A673 (cell line): ENCODE measurements around the gene KCNK17. TPM values are rescaled to one million over a fixed set of nuclear protein-coding genes. Genes with fewer than 3 reads are reported as not detected.

Experiments used
- BruUV-seq: library from RNA; stranded (reverse); fragments of 400-500 nt; replicated peaks from 2 replicates; lab custom pipeline; 2021; lab: Mats Ljungman, UMichigan
- CTCF ChIA-PET: fragments of 300-600 bp; sonication (Branson Sonifier 250); formaldehyde crosslinking; loops from one replicate; lab custom pipeline; 2022; ENCODE audit warnings: antibody characterized with exemption; lab: Charles Lee
- POLR2A ChIA-PET: fragments of 300-600 bp; sonication (Branson Sonifier 250); formaldehyde crosslinking; loops from one replicate; lab custom pipeline; 2022; ENCODE audit warnings: antibody characterized with exemption; ENCODE audit not compliant: low non-redundant PET; lab: Charles Lee
- DNase-seq: peaks from one replicate; pipeline ENCODE4 v3.0.0-alpha.2; 2015; ENCODE audit warnings: low spot score
- H3K27ac ChIP-seq: fragments of 200-600 bp; sonication (generic); 2 replicates; pipeline ENCODE4 v1.5.1; 2016; ENCODE audit warnings: mixed run types, low read depth, mild to moderate bottlenecking, mixed read lengths, antibody characterized with exemption, low read length; ENCODE audit not compliant: poor library complexity, severe bottlenecking
- H3K27me3 ChIP-seq: fragments of 200-600 bp; sonication (generic); replicated peaks from 2 replicates; pipeline ENCODE4 v1.6.1; 2017; ENCODE audit warnings: mixed run types, low read depth, mild to moderate bottlenecking, mixed read lengths, antibody characterized with exemption, low read length; ENCODE audit not compliant: insufficient read depth, poor library complexity
- H3K36me3 ChIP-seq: fragments of 200-600 bp; sonication (generic); 2 replicates; pipeline ENCODE4 v1.6.1; 2016; ENCODE audit warnings: mixed run types, mild to moderate bottlenecking, mixed read lengths, antibody characterized with exemption, low read length; ENCODE audit not compliant: insufficient read depth, poor library complexity, severe bottlenecking
- H3K4me1 ChIP-seq: fragments of 200-600 bp; sonication (generic); 2 replicates; pipeline ENCODE4 v1.6.1; 2017; ENCODE audit warnings: mixed run types, mild to moderate bottlenecking, mixed read lengths, antibody characterized with exemption, low read length; ENCODE audit not compliant: insufficient read depth, poor library complexity, severe bottlenecking
- H3K4me3 ChIP-seq: fragments of 200-600 bp; sonication (generic); 2 replicates; pipeline ENCODE4 v1.5.1; 2016; ENCODE audit warnings: low read depth, mixed run types, mild to moderate bottlenecking, mixed read lengths, low read length; ENCODE audit not compliant: poor library complexity, severe bottlenecking
- H3K9me3 ChIP-seq: fragments of 200-600 bp; sonication (generic); 2 replicates; pipeline ENCODE4 v1.6.1; 2016; ENCODE audit warnings: mixed run types, low read depth, mild to moderate bottlenecking, mixed read lengths, antibody characterized with exemption, low read length; ENCODE audit not compliant: poor library complexity, severe bottlenecking
- CTCF ChIP-seq: fragments of 300-800, 200-600 bp; sonication (generic); conservative IDR thresholded peaks from 2 replicates; pipeline ENCODE4 v1.5.1; 2017; ENCODE audit warnings: low read depth, mild to moderate bottlenecking, antibody characterized with exemption, low read length, moderate library complexity, mixed read lengths
- EZH2 ChIP-seq: fragments of 200-600 bp; sonication (generic); IDR thresholded peaks from 2 replicates; pipeline ENCODE4 v1.6.1; 2017; ENCODE audit warnings: borderline replicate concordance, low read depth, mild to moderate bottlenecking, mixed read lengths, antibody characterized with exemption, low read length; ENCODE audit not compliant: poor library complexity, severe bottlenecking
- intact Hi-C: fragments of 100-400 bp; cut with micrococcal nuclease; formaldehyde crosslinking; loops from one replicate; pipeline ENCODE4 v1.10.0; 2022; ENCODE audit not compliant: unreplicated experiment
- total RNA-seq: library from RNA; stranded (reverse); gene quantifications from 2 replicates; pipeline ENCODE4 v1.2.3, GENCODE V29; 2021

Gene KCNK17
- total RNA-seq, 1 experiment from 2014 or later = not detected

GRCh38 chr6:39279539-39279938 lies 34.7 kb downstream of the KCNK17 start:
- H3K36me3 ChIP-seq = no peaks in the 10 kb centered on the region
- no peak for DNase-seq
- H3K4me1 ChIP-seq = no peaks in the 10 kb centered on the region
- H3K27ac ChIP-seq = no peak overlapping the region
- H3K27me3 ChIP-seq = peaks cover 34% of the 10 kb centered on the region
- POLR2A ChIA-PET = no interaction called here
- CTCF ChIA-PET = no interaction called here
- TF ChIP-seq CTCF (no peak), EZH2 (no peak)
- intact Hi-C loops = no loop called here
- no peak overlapping the region for H3K4me3 ChIP-seq
- BruUV-seq = no TSS peak
- H3K9me3 ChIP-seq = no peaks in the 10 kb centered on the region

DNA sequence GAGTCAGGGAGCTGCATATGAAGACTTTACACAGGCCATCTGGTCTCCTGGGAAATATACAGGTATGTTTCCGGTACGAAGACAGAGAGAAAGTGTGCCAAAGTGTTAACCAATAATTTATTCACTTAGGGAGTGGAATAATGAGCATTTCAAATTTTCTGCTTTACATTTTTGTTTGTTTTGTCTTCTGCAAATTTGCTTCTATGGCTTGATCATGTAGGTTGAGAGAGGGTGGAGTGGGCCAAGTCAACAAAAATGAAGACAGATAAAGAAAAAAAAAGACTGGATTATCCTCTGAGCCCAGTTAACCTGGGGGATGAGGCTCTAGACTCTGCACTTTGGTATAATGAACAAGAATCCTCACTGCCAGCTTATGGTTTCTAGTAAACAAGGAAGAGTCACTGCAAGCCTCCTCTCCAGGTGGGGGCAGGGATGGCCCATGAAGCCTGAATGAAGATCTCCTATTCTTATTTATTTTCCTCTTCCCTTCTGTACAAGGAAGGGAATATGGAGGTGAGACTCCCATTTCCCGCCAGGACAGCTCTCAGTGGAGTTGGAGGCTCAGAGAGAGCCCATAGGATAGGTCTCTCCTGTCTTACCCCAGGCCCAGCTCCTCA lies 37.7 kb downstream of the KCNK17 start:
- Histone ChIP-seq H3K9me3 (no peaks in the 10 kb centered on the region), H3K27ac (no peak overlapping the region), H3K4me1 (no peaks in the 10 kb centered on the region), H3K4me3 (no peak overlapping the region), H3K36me3 (no peaks in the 10 kb centered on the region), H3K27me3 (peaks cover 26% of the 10 kb centered on the region)
- CTCF ChIA-PET = no interaction called here
- POLR2A ChIA-PET = interaction anchor here (0.6 kb wide), 1 partner anchor 219 kb away, joined by 5 read pairs; no protein-coding TSS in a partner anchor
- TF ChIP-seq CTCF (no peak), EZH2 (no peak)
- BruUV-seq = no TSS peak
- intact Hi-C loops = no loop called here
- DNase-seq = no peak

- no peak overlapping the region for H3K4me3 ChIP-seq
- H3K4me1 ChIP-seq = no peaks in the 10 kb centered on the region
- peaks cover 19% of the 10 kb centered on the region for H3K27me3 ChIP-seq
- no TSS peak for BruUV-seq
- CTCF ChIA-PET = no interaction called here
- H3K9me3 ChIP-seq = no peaks in the 10 kb centered on the region
- intact Hi-C loops = no loop called here
- no peak overlapping the region for H3K27ac ChIP-seq
- POLR2A ChIA-PET = no interaction called here
- DNase-seq = no peak
- no peaks in the 10 kb centered on the region for H3K36me3 ChIP-seq
- TF ChIP-seq CTCF (no peak), EZH2 (no peak)
These were observed 39.3 kb downstream of the KCNK17 start for GRCh38 chr6:39274903-39275302.
